SK-N-SH treated with all-trans-retinoic acid at 6 μM for 48 hours (cell line): ENCODE data around the gene S100A11.

Experiments
- ARNTL ChIP-seq: fragments of 450-650 bp; formaldehyde crosslinking; IDR thresholded peaks from 2 replicates; pipeline ENCODE4 v1.5.0; 2020; ENCODE audit warnings: low read depth, mild to moderate bottlenecking, moderate library complexity, borderline replicate concordance
- BACH2 ChIP-seq: fragments of 250-450 bp; sonication (Bioruptor Pico); IDR thresholded peaks from 2 replicates; pipeline ENCODE4 v1.9.0; 2021; ENCODE audit warnings: mild to moderate bottlenecking, borderline replicate concordance
- CREB5 ChIP-seq: fragments of 250-450 bp; sonication (Bioruptor Pico); IDR thresholded peaks from 2 replicates; pipeline ENCODE4 v1.5.1; 2020; ENCODE audit warnings: low read depth, mild to moderate bottlenecking, moderate library complexity
- ESRRG ChIP-seq: fragments of 250-450 bp; sonication (Bioruptor Pico); IDR thresholded peaks from 2 replicates; pipeline ENCODE4 v1.6.1; 2021; ENCODE audit warnings: mild to moderate bottlenecking
- PATZ1 ChIP-seq: fragments of 250-450 bp; sonication (Bioruptor Pico); IDR thresholded peaks from 2 replicates; pipeline ENCODE4 v1.8.0; 2020; ENCODE audit warnings: mild to moderate bottlenecking, moderate library complexity, borderline replicate concordance
- PPARA ChIP-seq: fragments of 250-450 bp; sonication (Bioruptor Pico); IDR thresholded peaks from 2 replicates; pipeline ENCODE4 v1.5.0; 2020; ENCODE audit warnings: mild to moderate bottlenecking, borderline replicate concordance
- RARB ChIP-seq: fragments of 250-450 bp; sonication (Bioruptor Pico); IDR thresholded peaks from 2 replicates; pipeline ENCODE4 v1.8.0; 2021; ENCODE audit warnings: mild to moderate bottlenecking, moderate library complexity
- TCF4 ChIP-seq: fragments of 250-450 bp; sonication (Bioruptor Pico); IDR thresholded peaks from 2 replicates; pipeline ENCODE4 v1.8.0; 2021; ENCODE audit warnings: mild to moderate bottlenecking, moderate library complexity, borderline replicate concordance
- TOX ChIP-seq: fragments of 250-450 bp; sonication (Bioruptor Pico); IDR thresholded peaks from 2 replicates; pipeline ENCODE4 v1.8.0; 2021; ENCODE audit warnings: mild to moderate bottlenecking, moderate library complexity, borderline replicate concordance
- ZFP3 ChIP-seq: fragments of 250-450 bp; sonication (Bioruptor Pico); IDR thresholded peaks from 2 replicates; pipeline ENCODE4 v1.5.0; 2020; ENCODE audit warnings: mild to moderate bottlenecking, moderate library complexity
- ZFP30 ChIP-seq: fragments of 450-650 bp; formaldehyde crosslinking; IDR thresholded peaks from 2 replicates; pipeline ENCODE4 v1.5.0; 2022; ENCODE audit warnings: mild to moderate bottlenecking, moderate library complexity
- ZNF565 ChIP-seq: fragments of 450-650 bp; formaldehyde crosslinking; conservative IDR thresholded peaks from 2 replicates; pipeline ENCODE4 v1.5.0; 2020; ENCODE audit warnings: low read depth, mild to moderate bottlenecking, moderate library complexity
- ZNF70 ChIP-seq: fragments of 450-650 bp; formaldehyde crosslinking; IDR thresholded peaks from 2 replicates; pipeline ENCODE4 v1.5.0; 2020; ENCODE audit warnings: mild to moderate bottlenecking, moderate library complexity

- TF ChIP-seq ESRRG = no peak
- TF ChIP-seq ZNF565 (CRISPR knock-in tag) = no peak
- no peak for TF ChIP-seq ARNTL
- TF ChIP-seq ZFP30 (CRISPR knock-in tag) = no peak
- TF ChIP-seq ZNF70 (CRISPR knock-in tag) = no peak
- no peak for TF ChIP-seq TCF4
- TF ChIP-seq PATZ1 (CRISPR knock-in tag) = no peak
- no peak for TF ChIP-seq RARB (CRISPR knock-in tag)
- TF ChIP-seq ZFP3 (CRISPR knock-in tag) = no peak
- no peak for TF ChIP-seq PPARA (CRISPR knock-in tag)
- TF ChIP-seq CREB5 (CRISPR knock-in tag) = no peak
- no peak for TF ChIP-seq TOX (CRISPR knock-in tag)
- no peak for TF ChIP-seq BACH2
Measured at GRCh38 chr1:152053375-152053774, 16.6 kb upstream of the S100A11 start.
